Activated CD4-positive, alpha-beta T cell treated with anti-CD3 and anti-CD28 coated beads, Interleukin-2, amount 10 ng/mL, durations not matched to agents 7 days and 5 days (primary cell): ENCODE results near the gene R3HCC1L. TPM values are rescaled to one million over a fixed set of nuclear protein-coding genes. Genes with fewer than 3 reads are reported as not detected.
"Not testable (repeated sequence)": the region's sequence is repeated elsewhere in the genome, so short reads cannot be mapped to it uniquely, and the experiment has no call there.

Experiments used
- CTCF ChIA-PET: fragments of 350-600 bp; sonication (Branson Sonifier 250); formaldehyde crosslinking; loops from one replicate; lab custom pipeline; 2021; ENCODE audit warnings: antibody characterized with exemption; lab: Charles Lee
- POLR2A ChIA-PET: fragments of 350-600 bp; sonication (Branson Sonifier 250); formaldehyde crosslinking; loops from one replicate; lab custom pipeline; 2021; ENCODE audit warnings: antibody characterized with exemption; lab: Charles Lee
- DNase-seq: peaks from one replicate; pipeline ENCODE4 v3.0.0-alpha.2; 2020
- H3K27ac Mint-ChIP-seq: one replicate; pipeline ENCODE4 v1.8.0; 2021; ENCODE audit warnings: mild to moderate bottlenecking, moderate library complexity, mixed read lengths
- H3K27me3 Mint-ChIP-seq: one replicate; pipeline ENCODE4 v1.8.0; 2021; ENCODE audit warnings: mixed read lengths
- H3K36me3 Mint-ChIP-seq: one replicate; pipeline ENCODE4 v1.8.0; 2021; ENCODE audit warnings: low read depth, mixed read lengths
- H3K4me1 Mint-ChIP-seq: one replicate; pipeline ENCODE4 v1.8.0; 2021; ENCODE audit warnings: mixed read lengths
- H3K4me3 Mint-ChIP-seq: one replicate; pipeline ENCODE4 v1.8.0; 2021; ENCODE audit warnings: mild to moderate bottlenecking, moderate library complexity, mixed read lengths
- H3K9me3 Mint-ChIP-seq: one replicate; pipeline ENCODE4 v1.8.0; 2021; ENCODE audit warnings: mixed read lengths
- total RNA-seq, 2 experiments: library from RNA; stranded (reverse); gene quantifications; one replicate each; pipeline ENCODE4 v1.2.3, GENCODE V29; 2021

The R3HCC1L gene
- total RNA-seq, 2 experiments from 2014 or later, result 18.0 to 18.7 TPM

- CTCF ChIA-PET, result no interaction called here
- DNase-seq, result no peak
- no peak overlapping the region for H3K27ac Mint-ChIP-seq
- H3K4me1 Mint-ChIP-seq, result no peaks in the 10 kb centered on the region
- H3K27me3 Mint-ChIP-seq, result peaks cover 4% of the 10 kb centered on the region
- POLR2A ChIA-PET, result no interaction called here
- no peak overlapping the region for H3K4me3 Mint-ChIP-seq
- no peaks in the 10 kb centered on the region for H3K9me3 Mint-ChIP-seq
- H3K36me3 Mint-ChIP-seq, result no peaks in the 10 kb centered on the region
Measured at GRCh38 chr10:98104125-98104524, 30.3 kb upstream of the R3HCC1L start.

- Mint-ChIP-seq H3K27me3 (peaks cover 9% of the 10 kb centered on the region), H3K27ac (no peak overlapping the region), H3K4me1 (no peaks in the 10 kb centered on the region), H3K36me3 (no peaks in the 10 kb centered on the region), H3K9me3 (no peaks in the 10 kb centered on the region), H3K4me3 (no peak overlapping the region)
- POLR2A ChIA-PET, result no interaction called here
- no peak for DNase-seq
- CTCF ChIA-PET, result interaction anchor here (1.0 kb wide), 1 partner anchor 23 kb away, joined by 3 read pairs; no protein-coding TSS in a partner anchor
Measured at GRCh38 chr10:98106531-98106930, 27.9 kb upstream of the R3HCC1L start.

- no peak for DNase-seq
- no peak overlapping the region for H3K4me3 Mint-ChIP-seq
- H3K27ac Mint-ChIP-seq, result no peak overlapping the region
- CTCF ChIA-PET, result no interaction called here
- no peaks in the 10 kb centered on the region for H3K4me1 Mint-ChIP-seq
- POLR2A ChIA-PET, result no interaction called here
- peaks cover 12% of the 10 kb centered on the region for H3K27me3 Mint-ChIP-seq
- no peaks in the 10 kb centered on the region for H3K9me3 Mint-ChIP-seq
- H3K36me3 Mint-ChIP-seq, result no peaks in the 10 kb centered on the region
Measured at GRCh38 chr10:98107644-98108430, 26.6 kb upstream of the R3HCC1L start.

GRCh38 chr10:98110356-98110755, 24.1 kb upstream of the R3HCC1L start:
- peaks cover 29% of the 10 kb centered on the region for H3K27me3 Mint-ChIP-seq
- H3K36me3 Mint-ChIP-seq, result no peaks in the 10 kb centered on the region
- DNase-seq, result no peak
- H3K27ac Mint-ChIP-seq, result no peak overlapping the region
- no peak overlapping the region for H3K4me3 Mint-ChIP-seq
- no peaks in the 10 kb centered on the region for H3K4me1 Mint-ChIP-seq
- ChIA-PET CTCF (interaction anchor here (0.7 kb wide), 1 partner anchor 945 kb away, joined by 3 read pairs; no protein-coding TSS in a partner anchor), POLR2A (no interaction called here)
- no peaks in the 10 kb centered on the region for H3K9me3 Mint-ChIP-seq

- CTCF ChIA-PET, result interaction anchor here (1.2 kb wide), 1 partner anchor 19 kb away, joined by 4 read pairs; the partner anchor contains the start of gene R3HCC1L
- H3K27ac Mint-ChIP-seq, result no peak overlapping the region
- no peak for DNase-seq
- no peaks in the 10 kb centered on the region for H3K4me1 Mint-ChIP-seq
- peaks cover 46% of the 10 kb centered on the region for H3K27me3 Mint-ChIP-seq
- POLR2A ChIA-PET, result no interaction called here
- no peaks in the 10 kb centered on the region for H3K36me3 Mint-ChIP-seq
- no peak overlapping the region for H3K4me3 Mint-ChIP-seq
- H3K9me3 Mint-ChIP-seq, result no peaks in the 10 kb centered on the region
Measured at GRCh38 chr10:98115031-98115787, 19.2 kb upstream of the R3HCC1L start.

GRCh38 chr10:98119891-98120290, 14.6 kb upstream of the R3HCC1L start:
- Mint-ChIP-seq H3K36me3 (no peaks in the 10 kb centered on the region), H3K9me3 (peaks cover 12% of the 10 kb centered on the region), H3K27ac (no peak overlapping the region), H3K4me3 (no peak overlapping the region), H3K4me1 (no peaks in the 10 kb centered on the region), H3K27me3 (peaks cover 41% of the 10 kb centered on the region)
- POLR2A ChIA-PET, result no interaction called here
- DNase-seq, result no peak
- CTCF ChIA-PET, result no interaction called here

GRCh38 chr10:98125940-98126631, 8.4 kb upstream of the R3HCC1L start:
- CTCF ChIA-PET, result no interaction called here
- Mint-ChIP-seq H3K4me1 (no peaks in the 10 kb centered on the region), H3K27me3 (peaks cover 20% of the 10 kb centered on the region), H3K36me3 (no peaks in the 10 kb centered on the region), H3K4me3 (no peak overlapping the region), H3K27ac (no peak overlapping the region), H3K9me3 (peaks cover 19% of the 10 kb centered on the region)
- no peak for DNase-seq
- POLR2A ChIA-PET, result no interaction called here

GRCh38 chr10:98128802-98129201, 5.7 kb upstream of the R3HCC1L start:
- ChIA-PET CTCF (interaction anchor here (0.5 to 1.1 kb wide), 2 partner anchors 22 to 112 kb away, joined by 3 to 4 read pairs; no protein-coding TSS in a partner anchor), POLR2A (interaction anchor here (0.6 kb wide), 1 partner anchor 1679 kb away, joined by 3 read pairs; no protein-coding TSS in a partner anchor)
- peak overlapping the region; percentile 22 for H3K27ac Mint-ChIP-seq
- no peak for DNase-seq
- H3K27me3 Mint-ChIP-seq, result peaks cover 10% of the 10 kb centered on the region
- no peak overlapping the region for H3K4me3 Mint-ChIP-seq
- H3K4me1 Mint-ChIP-seq, result peaks cover 6% of the 10 kb centered on the region
- H3K9me3 Mint-ChIP-seq, result peaks cover 9% of the 10 kb centered on the region
- peaks cover 5% of the 10 kb centered on the region for H3K36me3 Mint-ChIP-seq

- ChIA-PET POLR2A (no interaction called here), CTCF (no interaction called here)
- Mint-ChIP-seq H3K4me3 (no peak overlapping the region), H3K4me1 (peaks cover 27% of the 10 kb centered on the region), H3K27ac (no peak overlapping the region), H3K36me3 (peaks cover 21% of the 10 kb centered on the region), H3K27me3 (peaks cover 6% of the 10 kb centered on the region), H3K9me3 (peaks cover 2% of the 10 kb centered on the region)
- no peak for DNase-seq
Measured at GRCh38 chr10:98131619-98132018, 2.8 kb upstream of the R3HCC1L start.

GRCh38 chr10:98133075-98133752, 1.2 kb upstream of the R3HCC1L start:
- H3K27me3 Mint-ChIP-seq, H3K9me3 Mint-ChIP-seq, POLR2A ChIA-PET, DNase-seq, H3K4me3 Mint-ChIP-seq: not testable (repeated sequence)
- peaks cover 29% of the 10 kb centered on the region for H3K36me3 Mint-ChIP-seq
- peaks cover 41% of the 10 kb centered on the region for H3K4me1 Mint-ChIP-seq
- H3K27ac Mint-ChIP-seq, result peak overlapping the region; percentile 58
- CTCF ChIA-PET, result interaction anchor here (1.5 to 1.7 kb wide), 2 partner anchors 9 kb away, joined by 3 to 4 read pairs; no protein-coding TSS in a partner anchor

- Mint-ChIP-seq H3K36me3 (peaks cover 29% of the 10 kb centered on the region), H3K9me3 (peaks cover 2% of the 10 kb centered on the region), H3K4me1 (peaks cover 45% of the 10 kb centered on the region), H3K27me3 (no peaks in the 10 kb centered on the region), H3K27ac (peak overlapping the region; percentile 96), H3K4me3 (peak overlapping the region; percentile 89)
- CTCF ChIA-PET, result interaction anchor here (0.8 to 1.7 kb wide), 6 partner anchors 8 to 37 kb away, joined by 3 to 4 read pairs (median 4); no protein-coding TSS in a partner anchor
- POLR2A ChIA-PET, result no interaction called here
- DNase-seq, result no peak
Measured at GRCh38 chr10:98134117-98134430, 383 bp upstream of the R3HCC1L start.

- Mint-ChIP-seq H3K4me1 (peaks cover 55% of the 10 kb centered on the region), H3K36me3 (peaks cover 32% of the 10 kb centered on the region), H3K9me3 (peaks cover 2% of the 10 kb centered on the region), H3K27me3 (no peaks in the 10 kb centered on the region), H3K27ac (peak overlapping the region; percentile 96), H3K4me3 (peak overlapping the region; percentile 89)
- DNase-seq, result no peak
- POLR2A ChIA-PET, result interaction anchor here (0.6 to 0.7 kb wide), 2 partner anchors 138 to 884 kb away, joined by 4 read pairs; no protein-coding TSS in a partner anchor
- CTCF ChIA-PET, result no interaction called here
Measured at GRCh38 chr10:98135222-98135899, 904 bp downstream of the R3HCC1L start.
